HepG2 (cell line): ENCODE measurements around the gene SYPL1. TPM values are rescaled to one million over a fixed set of nuclear protein-coding genes. Genes with fewer than 3 reads are reported as not detected.

Experiments
- ATAC-seq: fragments of 200-7000 bp; cut with Tn5 transposase; 3 replicates; pipeline ENCODE4 v1.9.1; 2020; ENCODE audit warnings: mild to moderate bottlenecking, moderate library complexity
- BruUV-seq: library from RNA; stranded (reverse); fragments of 400-500 nt; replicated peaks from 2 replicates; lab custom pipeline; 2021; lab: Mats Ljungman, UMichigan
- CTCF ChIA-PET: fragments of 300-600 bp; formaldehyde crosslinking; extraction: SDS; loops from one replicate; lab custom pipeline; 2021; ENCODE audit warnings: low total read pairs, inconsistent platforms, low intra/inter-chr PET ratio; lab: Yijun Ruan, JAX
- POLR2A ChIA-PET: fragments of 350-600 bp; sonication (Branson Sonifier 250); formaldehyde crosslinking; loops from one replicate; lab custom pipeline; 2020; ENCODE audit warnings: antibody characterized with exemption, inconsistent platforms; lab: Yijun Ruan, JAX
- DNase-seq: peaks from one replicate; pipeline ENCODE4 v3.0.0-alpha.2; 2015; ENCODE audit warnings: low spot score
- FAIRE-seq: peaks from 3 replicates; lab custom pipeline; 2011; peaks lifted over from hg19 to GRCh38; lab: Jason Lieb, UNC
- H2AFZ ChIP-seq: one replicate; pipeline ENCODE4 v1.6.1; 2011; ENCODE audit warnings: low read length, inconsistent platforms
- H3K27ac ChIP-seq: fragments of 300-600 bp; 3 replicates; pipeline ENCODE4 v1.8.0; 2011; ENCODE audit warnings: mixed run types, mild to moderate bottlenecking, mixed read lengths, low read length, inconsistent platforms; ENCODE audit not compliant: insufficient read depth; ENCODE audit errors: extremely low read length
- H3K27me3 ChIP-seq, 2 experiments: fragments of 200-600 bp in 1 of 2; 2 replicates in 1 of 2; 3 replicates in 1 of 2; pipeline versions ENCODE4 v1.6.0 to v1.8.0; 2011; ENCODE audit warnings: low read length in 2 of 2, mild to moderate bottlenecking in 2 of 2, moderate library complexity in 2 of 2, inconsistent platforms in 1 of 2; ENCODE audit not compliant: insufficient read depth in 2 of 2, control insufficient read depth in 1 of 2
- H3K36me3 ChIP-seq, 2 experiments: fragments of 200-600 bp in 1 of 2; replicated peaks in 1 of 2; 2 replicates in 1 of 2; 3 replicates in 1 of 2; pipeline versions ENCODE4 v1.5.1 to v1.8.0; 2011; ENCODE audit warnings: low read length in 2 of 2, inconsistent platforms in 1 of 2; ENCODE audit not compliant: insufficient read depth in 2 of 2, control insufficient read depth in 1 of 2
- H3K4me1 ChIP-seq: 2 replicates; pipeline ENCODE4 v1.5.1; 2012; ENCODE audit warnings: low read length, inconsistent platforms; ENCODE audit not compliant: insufficient read depth
- H3K4me2 ChIP-seq: 2 replicates; pipeline ENCODE4 v1.6.0; 2011; ENCODE audit warnings: low read depth, low read length, inconsistent platforms
- H3K4me3 ChIP-seq, 3 experiments: fragments of 200-600 bp in 1 of 3; sonication (generic), shearing (Covaris generic) in 1 of 3; replicated peaks in 1 of 3; 2 replicates each; pipeline ENCODE4 v1.5.1; 2011 to 2016; ENCODE audit warnings: low read length in 3 of 3, inconsistent platforms in 2 of 3, low read depth in 2 of 3, mild to moderate bottlenecking in 2 of 3, control low read depth in 1 of 3, mixed read lengths in 1 of 3; ENCODE audit not compliant: insufficient read depth in 1 of 3
- H3K79me2 ChIP-seq: one replicate; pipeline ENCODE4 v1.6.1; 2011; ENCODE audit warnings: low read length, inconsistent platforms; ENCODE audit not compliant: insufficient read depth
- H3K9ac ChIP-seq: 2 replicates; pipeline ENCODE4 v1.6.0; 2011; ENCODE audit warnings: mild to moderate bottlenecking, low read depth, low read length, inconsistent platforms; ENCODE audit not compliant: insufficient read depth
- H3K9me3 ChIP-seq: 2 replicates; pipeline ENCODE4 v1.5.1; 2012; ENCODE audit warnings: mild to moderate bottlenecking, low read length
- H4K20me1 ChIP-seq: 2 replicates; pipeline ENCODE4 v1.6.0; 2011; ENCODE audit warnings: inconsistent platforms, mild to moderate bottlenecking, low read length, moderate library complexity; ENCODE audit not compliant: insufficient read depth
- DNMT3B ChIP-seq: conservative IDR thresholded peaks from 2 replicates; pipeline ENCODE4 v1.6.1; 2016; ENCODE audit warnings: missing biosample characterization, control low read depth
- EEA1 ChIP-seq: sonication (generic); formaldehyde crosslinking; IDR thresholded peaks from 2 replicates; pipeline ENCODE4 v1.5.1; 2020; ENCODE audit warnings: mild to moderate bottlenecking, missing genetic modification reagents, borderline replicate concordance
- HNRNPK ChIP-seq: fragments of 200-400 bp; formaldehyde crosslinking; IDR thresholded peaks from 2 replicates; pipeline ENCODE4 v1.6.1; 2018; ENCODE audit warnings: low read length, low read depth, moderate library complexity, mild to moderate bottlenecking; ENCODE audit not compliant: poor library complexity, severe bottlenecking
- IRF9 ChIP-seq: sonication (generic); formaldehyde crosslinking; IDR thresholded peaks from 2 replicates; pipeline ENCODE4 v1.8.0; 2022; ENCODE audit warnings: missing genetic modification reagents, mild to moderate bottlenecking, borderline replicate concordance
- JUN ChIP-seq: sonication (generic); formaldehyde crosslinking; IDR thresholded peaks from 2 replicates; pipeline ENCODE4 v1.4.0; 2020; ENCODE audit warnings: mild to moderate bottlenecking, missing genetic modification reagents
- KAT7 ChIP-seq: IDR thresholded peaks from 2 replicates; pipeline ENCODE4 v1.6.1; 2018; ENCODE audit warnings: borderline replicate concordance, missing compliant biosample characterization
- REXO4 ChIP-seq: sonication (generic); formaldehyde crosslinking; IDR thresholded peaks from 2 replicates; pipeline ENCODE4 v1.8.0; 2022; ENCODE audit warnings: missing genetic modification reagents, mild to moderate bottlenecking, borderline replicate concordance
- RORA ChIP-seq: sonication (generic); formaldehyde crosslinking; IDR thresholded peaks from 2 replicates; pipeline ENCODE4 v1.5.0; 2020; ENCODE audit warnings: mild to moderate bottlenecking, missing genetic modification reagents, moderate library complexity
- SIN3A ChIP-seq: IDR thresholded peaks from 2 replicates; pipeline ENCODE4 v1.6.1; 2011; ENCODE audit warnings: low read depth, mild to moderate bottlenecking, control low read depth, low read length, borderline replicate concordance
- STAG1 ChIP-seq: sonication (generic); formaldehyde crosslinking; IDR thresholded peaks from 2 replicates; pipeline ENCODE4 v1.4.0; 2020; ENCODE audit warnings: missing genetic modification reagents
- ZNF224 ChIP-seq: sonication (generic); formaldehyde crosslinking; IDR thresholded peaks from 2 replicates; pipeline ENCODE4 v1.5.0; 2020; ENCODE audit warnings: mild to moderate bottlenecking, missing genetic modification reagents
- ZNF282 ChIP-seq: fragments of 450-650 bp; IDR thresholded peaks from 2 replicates; pipeline ENCODE4 v1.6.1; 2018; ENCODE audit not compliant: partially characterized antibody
- ZNF512B ChIP-seq: sonication (generic); formaldehyde crosslinking; IDR thresholded peaks from 2 replicates; pipeline ENCODE4 v1.5.1; 2020; ENCODE audit warnings: missing genetic modification reagents, mild to moderate bottlenecking, borderline replicate concordance
- ZNF556 ChIP-seq: sonication (generic); formaldehyde crosslinking; IDR thresholded peaks from 2 replicates; pipeline ENCODE4 v1.4.0; 2020; ENCODE audit warnings: mild to moderate bottlenecking, missing genetic modification reagents, borderline replicate concordance
- WGBS: methylation state at CpG from one replicate; pipeline ENCODE4 v1.1.6; 2017; ENCODE audit warnings: low lambda C conversion rate; 5-methylcytosine and 5-hydroxymethylcytosine counted together
- in situ Hi-C: cut with HindIII; loops from 2 replicates; pipeline ENCODE4 v1.10.0; 2017; ENCODE audit warnings: low pct_unique_long_range_greater_than_20kb; ENCODE audit not compliant: extremely low pct_ligation_motif_present
- intact Hi-C: fragments of 100-400 bp; cut with micrococcal nuclease; formaldehyde crosslinking; loops from one replicate; pipeline ENCODE4 v1.10.0; 2022; ENCODE audit not compliant: unreplicated experiment
- polyA plus RNA-seq, 8 experiments: library from polyadenylated mRNA; depleted of rRNA in 3 of 8; stranded (reverse) in 7 of 8; unstranded in 1 of 8; fragments of >200 nt; fragmentation: Illumina TruSeq in 4 of 8; extraction: Trizol in 4 of 8; gene quantifications; 2 replicates each; pipeline versions ENCODE4 v1.2.1 to v1.2.3, GENCODE V29; 2011 to 2016; ENCODE audit warnings: low read depth in 4 of 8, missing spikeins in 1 of 8, mixed read lengths in 1 of 8; ENCODE audit not compliant: insufficient read depth in 1 of 8
- total RNA-seq, 5 experiments: library from RNA; depleted of rRNA; stranded (reverse); fragments of >200 nt; fragmentation: Illumina TruSeq; extraction: Trizol; gene quantifications; 2 replicates each; pipeline ENCODE4 v1.2.3, GENCODE V29; 2016; ENCODE audit warnings: low read depth in 1 of 5

The SYPL1 gene
- total and polyA plus RNA-seq, 2 of the 13 experiments (the other 11 are each of a cell fraction or from before 2014, with no cell fraction given): 27.5 to 40.2 TPM

GRCh38 chr7:106108991-106109390 lies 3.1 kb downstream of the SYPL1 start:
- no peak for TF ChIP-seq HNRNPK
- no peak for TF ChIP-seq JUN (CRISPR knock-in tag)
- no peak for TF ChIP-seq KAT7
- no peak for TF ChIP-seq STAG1 (CRISPR knock-in tag)
- no peak for TF ChIP-seq REXO4 (CRISPR knock-in tag)
- TF ChIP-seq ZNF224: no peak
- no peak for TF ChIP-seq ZNF282
- ChIA-PET POLR2A (no interaction called here), CTCF (no interaction called here)
- WGBS: 89% methylated on average over 1 of the region's 1 CpG
- Histone ChIP-seq H4K20me1 (no peaks in the 10 kb centered on the region), H3K4me3 (no peak overlapping the region), H3K9ac (no peak overlapping the region), H3K9me3 (no peaks in the 10 kb centered on the region), H3K79me2 (peaks cover 56% of the 10 kb centered on the region), H3K27me3 (no peaks in the 10 kb centered on the region), H3K27ac (no peak overlapping the region), H3K4me2 (peak overlapping the region; percentile 79), H3K4me1 (peaks cover 32% of the 10 kb centered on the region), H3K36me3 (0 out of 5 replicates have a peak, but pooled peaks cover 0 to 4% of the 10 kb centered on the region in 2 experiments), H2AFZ (no peak overlapping the region)
- DNase-seq (peak; percentile 20), ATAC-seq (no peak), FAIRE-seq (peak; percentile 4)
- in situ Hi-C loops: no loop called here
- BruUV-seq: no TSS peak
- intact Hi-C loops: no loop called here

- CTCF ChIA-PET: no interaction called here
- Histone ChIP-seq H4K20me1 (peaks cover 15% of the 10 kb centered on the region), H3K36me3 (0 out of 5 replicates have a peak, but pooled peaks cover 0 to 4% of the 10 kb centered on the region in 2 experiments), H3K9ac (no peak overlapping the region), H3K9me3 (no peaks in the 10 kb centered on the region), H3K4me3 (no peak overlapping the region), H3K4me2 (no peak overlapping the region), H3K79me2 (peaks cover 59% of the 10 kb centered on the region), H3K4me1 (peaks cover 27% of the 10 kb centered on the region), H3K27ac (no peak overlapping the region), H3K27me3 (no peaks in the 10 kb centered on the region), H2AFZ (no peak overlapping the region)
- DNase-seq: no peak
- in situ Hi-C loops: no loop called here
- BruUV-seq: no TSS peak
- no peak for ATAC-seq
- no peak for TF ChIP-seq IRF9 (CRISPR knock-in tag)
- TF ChIP-seq DNMT3B: no peak
- TF ChIP-seq EEA1: no peak
- no peak for TF ChIP-seq RORA (CRISPR knock-in tag)
- no peak for TF ChIP-seq ZNF512B (CRISPR knock-in tag)
- TF ChIP-seq ZNF556: no peak
- no peak for TF ChIP-seq SIN3A
- no peak for FAIRE-seq
- intact Hi-C loops: no loop called here
- POLR2A ChIA-PET: no interaction called here
- 94% methylated on average over 2 of the region's 2 CpGs for WGBS
Measured at GRCh38 chr7:106104721-106105260, 7.3 kb downstream of the SYPL1 start.
